ENCODE results near the gene ECPAS.
"Not testable (repeated sequence)": the region's sequence is repeated elsewhere in the genome, so short reads cannot be mapped to it uniquely, and the experiment has no call there.

The ECPAS gene

GRCh38 chr9:111407813-111408212 lies 76.4 kb downstream of the ECPAS start:
- no peak for DNase-seq (ENCODE audit: low read depth)
- H3K4me3 ChIP-seq (ENCODE audit: control insufficient read depth, low read depth, low read length) = no peak overlapping the region
- TF ChIP-seq CTCF (conservative IDR thresholded peaks at IDR 0.05; ENCODE audit: control insufficient read depth, insufficient read depth, low read depth, low read length) = no peak

- no peak overlapping the region for H3K4me3 ChIP-seq (ENCODE audit: control insufficient read depth, low read depth, low read length)
- no peak for TF ChIP-seq CTCF (conservative IDR thresholded peaks at IDR 0.05; ENCODE audit: control insufficient read depth, insufficient read depth, low read depth, low read length)
- no peak for DNase-seq (ENCODE audit: low read depth)
Observed at GRCh38 chr9:111405701-111406100, 78.5 kb downstream of the ECPAS start.

- not testable (repeated sequence) for DNase-seq (ENCODE audit: low read depth); H3K4me3 ChIP-seq (ENCODE audit: control insufficient read depth, low read depth, low read length)
Observed at GRCh38 chr9:111401486-111401885, 82.7 kb downstream of the ECPAS start.

GRCh38 chr9:111400564-111400898 lies 83.7 kb downstream of the ECPAS start:
- TF ChIP-seq CTCF (conservative IDR thresholded peaks at IDR 0.05; ENCODE audit: control insufficient read depth, insufficient read depth, low read depth, low read length) = no peak
- peak; percentile 21 for DNase-seq (ENCODE audit: low read depth)
- H3K4me3 ChIP-seq (ENCODE audit: control insufficient read depth, low read depth, low read length) = no peak overlapping the region

- TF ChIP-seq CTCF (conservative IDR thresholded peaks at IDR 0.05; ENCODE audit: control insufficient read depth, insufficient read depth, low read depth, low read length) = peak; percentile 72
- H3K4me3 ChIP-seq (ENCODE audit: control insufficient read depth, low read depth, low read length) = no peak overlapping the region
- peak; percentile 67 for DNase-seq (ENCODE audit: low read depth)
Observed at GRCh38 chr9:111399772-111400563, 84.2 kb downstream of the ECPAS start.

GRCh38 chr9:111399211-111399739 lies 84.9 kb downstream of the ECPAS start:
- no peak for DNase-seq (ENCODE audit: low read depth)
- no peak overlapping the region for H3K4me3 ChIP-seq (ENCODE audit: control insufficient read depth, low read depth, low read length)
- no peak for TF ChIP-seq CTCF (conservative IDR thresholded peaks at IDR 0.05; ENCODE audit: control insufficient read depth, insufficient read depth, low read depth, low read length)

GRCh38 chr9:111393971-111394370 lies 90.2 kb downstream of the ECPAS start:
- no peak for TF ChIP-seq CTCF (conservative IDR thresholded peaks at IDR 0.05; ENCODE audit: control insufficient read depth, insufficient read depth, low read depth, low read length)

More at GRCh38 chr9:111393971-111394370, 90.2 kb downstream of the ECPAS start:
- H3K4me3 ChIP-seq (ENCODE audit: control insufficient read depth, low read depth, low read length) = no peak overlapping the region
- DNase-seq (ENCODE audit: low read depth) = no peak

All from fibroblast of mammary gland (primary cell).